ENCODE data around the gene DBH. TPM values are rescaled to one million over a fixed set of nuclear protein-coding genes. Genes with fewer than 3 reads are reported as not detected.
"Not testable (repeated sequence)": the region's sequence is repeated elsewhere in the genome, so short reads cannot be mapped to it uniquely, and the experiment has no call there.

Gene DBH
- total RNA-seq, 2 experiments from 2014 or later: not detected

DNA sequence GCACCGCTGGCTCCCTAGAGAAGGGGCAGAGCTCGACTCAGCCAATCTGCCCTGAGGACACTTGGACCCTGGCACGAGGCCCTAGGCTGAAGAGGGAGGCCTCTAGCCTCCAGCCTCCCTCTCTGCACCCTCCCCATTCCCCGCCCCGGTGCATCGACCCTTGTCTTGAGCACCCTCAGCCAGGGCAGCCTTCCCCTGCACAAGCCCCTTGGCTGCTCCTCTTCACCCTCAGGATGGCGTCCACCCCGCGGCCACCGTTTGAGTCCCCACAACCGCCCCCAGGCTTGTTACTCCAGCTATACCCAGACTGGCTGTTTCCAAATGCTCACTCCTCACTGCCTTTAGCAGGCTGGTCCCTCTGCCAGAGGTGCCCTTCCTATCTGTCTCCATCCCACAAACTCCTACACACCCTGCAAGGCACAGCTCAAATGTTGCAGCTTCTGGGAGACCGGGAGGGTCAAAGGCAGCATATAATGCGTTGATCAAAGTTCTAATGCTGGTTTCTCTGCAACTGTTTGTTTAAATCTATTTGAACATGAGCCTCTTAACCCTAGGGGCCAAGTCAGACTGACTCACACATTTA, 20.5 kb upstream of the DBH start:
- CTCF ChIA-PET: no interaction called here
- H3K4me3 Mint-ChIP-seq: no peak overlapping the region
- POLR2A ChIA-PET: no interaction called here
- peaks cover 7% of the 10 kb centered on the region for H3K27me3 Mint-ChIP-seq
- no peak overlapping the region for H3K27ac Mint-ChIP-seq
- intact Hi-C loops (cut with micrococcal nuclease): no loop called here
- no peak for DNase-seq
- H3K9me3 Mint-ChIP-seq: no peaks in the 10 kb centered on the region
- H3K4me1 Mint-ChIP-seq (ENCODE audit: low read depth): peaks cover 11% of the 10 kb centered on the region
- no peaks in the 10 kb centered on the region for H3K36me3 Mint-ChIP-seq

DNA sequence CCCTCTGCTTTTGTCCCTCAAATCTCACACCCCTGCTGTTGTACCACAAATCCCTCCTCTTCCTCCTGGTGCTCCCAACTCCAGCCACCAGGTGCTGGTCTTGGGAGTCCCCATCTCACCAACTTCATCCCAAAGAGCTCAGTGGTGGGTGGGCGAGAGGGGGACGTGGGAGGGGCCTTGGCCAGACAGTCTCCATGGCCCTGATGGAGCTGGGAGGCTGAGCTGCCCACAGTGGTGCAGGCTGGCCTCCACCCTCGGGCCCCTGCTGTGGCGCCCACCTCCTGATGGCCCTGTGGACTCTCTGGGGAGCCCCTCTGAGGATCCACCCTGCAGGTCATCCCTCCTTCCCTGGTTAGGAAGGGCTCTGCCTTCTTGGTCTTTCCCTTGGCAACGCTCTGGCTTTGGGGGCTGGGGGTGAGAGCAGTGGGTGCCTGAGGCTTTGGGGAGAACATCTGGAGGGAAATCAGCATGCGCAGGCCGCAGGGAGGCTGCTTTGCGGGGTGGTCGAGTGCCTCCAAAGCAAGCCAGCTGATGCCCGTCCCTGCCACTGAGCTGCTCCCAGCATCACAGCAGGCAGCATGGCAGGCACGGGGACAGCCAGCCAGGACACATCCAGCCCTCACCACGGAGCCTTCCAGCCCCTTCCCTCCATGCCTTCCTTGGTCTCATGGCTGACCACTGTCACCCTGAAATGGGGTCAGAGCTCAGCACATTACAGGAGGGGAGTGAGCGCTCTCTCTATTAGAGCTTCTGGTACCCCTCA, 19.3 kb upstream of the DBH start:
- no peak overlapping the region for H3K27ac Mint-ChIP-seq

DNA sequence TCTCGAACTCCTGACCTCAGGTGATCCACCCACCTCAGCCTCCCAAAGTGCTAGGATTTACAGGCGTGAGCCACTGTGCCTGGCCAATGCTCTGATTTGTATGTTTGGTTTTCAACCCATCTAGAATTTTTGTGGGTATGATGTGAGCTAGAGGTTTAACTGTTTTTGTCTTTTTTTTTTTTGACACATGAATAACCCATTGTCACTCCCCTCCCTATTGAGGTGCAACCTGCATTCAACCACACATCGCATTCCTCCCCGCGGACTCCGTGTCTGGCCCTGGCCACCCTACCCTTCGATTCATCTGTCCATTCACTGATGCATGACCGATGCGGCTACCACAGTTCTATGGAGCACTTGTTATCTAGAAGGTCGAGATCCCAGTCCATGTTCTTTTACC, 17.4 kb upstream of the DBH start:
- H3K27ac Mint-ChIP-seq: no peak overlapping the region
- ChIA-PET POLR2A (interaction anchor here (0.6 kb wide), 1 partner anchor 83 kb away, joined by 3 read pairs; no protein-coding TSS in a partner anchor), CTCF (interaction anchor here (1.0 kb wide), 1 partner anchor 85 kb away, joined by 5 read pairs; no protein-coding TSS in a partner anchor)
- no peaks in the 10 kb centered on the region for H3K27me3 Mint-ChIP-seq
- DNase-seq: no peak
- no peaks in the 10 kb centered on the region for H3K36me3 Mint-ChIP-seq
- peaks cover 26% of the 10 kb centered on the region for H3K4me1 Mint-ChIP-seq (ENCODE audit: low read depth)
- H3K9me3 Mint-ChIP-seq: no peaks in the 10 kb centered on the region
- H3K4me3 Mint-ChIP-seq: no peak overlapping the region
- intact Hi-C loops (cut with micrococcal nuclease): no loop called here

More for the DNA sequence above, 19.3 kb upstream of the DBH start:
- no peak for DNase-seq
- no peaks in the 10 kb centered on the region for H3K9me3 Mint-ChIP-seq
- ChIA-PET POLR2A (no interaction called here), CTCF (no interaction called here)
- H3K4me1 Mint-ChIP-seq (ENCODE audit: low read depth): peaks cover 19% of the 10 kb centered on the region
- intact Hi-C loops (cut with micrococcal nuclease): no loop called here
- H3K36me3 Mint-ChIP-seq: no peaks in the 10 kb centered on the region
- H3K27me3 Mint-ChIP-seq: peaks cover 7% of the 10 kb centered on the region
- no peak overlapping the region for H3K4me3 Mint-ChIP-seq

DNA sequence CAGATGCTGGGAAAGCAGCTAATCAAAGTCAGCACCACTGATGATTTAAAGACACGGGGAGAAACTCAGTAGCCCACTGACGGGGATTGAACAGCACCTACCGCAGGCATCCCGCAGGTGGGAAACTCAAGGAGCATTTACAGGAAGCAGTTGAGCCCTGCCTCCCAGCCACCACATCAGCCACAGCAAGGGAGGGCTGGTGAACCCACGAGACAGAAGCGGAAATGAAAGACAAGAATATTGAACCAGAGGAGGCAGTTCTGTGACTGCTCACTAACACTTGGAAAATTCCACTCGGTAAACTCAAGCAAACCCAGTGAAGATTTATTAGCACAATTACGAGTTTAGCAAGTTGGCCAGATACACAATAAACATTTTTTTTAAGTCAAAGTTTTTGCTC, 16.4 kb upstream of the DBH start:
- Mint-ChIP-seq H3K4me3 (no peak overlapping the region), H3K9me3 (no peaks in the 10 kb centered on the region), H3K27ac (no peak overlapping the region), H3K4me1 (ENCODE audit: low read depth) (peaks cover 26% of the 10 kb centered on the region), H3K27me3 (no peaks in the 10 kb centered on the region), H3K36me3 (no peaks in the 10 kb centered on the region)
- intact Hi-C loops (cut with micrococcal nuclease): no loop called here
- ChIA-PET POLR2A (no interaction called here), CTCF (interaction anchor here (1.0 kb wide), 1 partner anchor 86 kb away, joined by 5 read pairs; no protein-coding TSS in a partner anchor)
- DNase-seq: peak; percentile 76

DNA sequence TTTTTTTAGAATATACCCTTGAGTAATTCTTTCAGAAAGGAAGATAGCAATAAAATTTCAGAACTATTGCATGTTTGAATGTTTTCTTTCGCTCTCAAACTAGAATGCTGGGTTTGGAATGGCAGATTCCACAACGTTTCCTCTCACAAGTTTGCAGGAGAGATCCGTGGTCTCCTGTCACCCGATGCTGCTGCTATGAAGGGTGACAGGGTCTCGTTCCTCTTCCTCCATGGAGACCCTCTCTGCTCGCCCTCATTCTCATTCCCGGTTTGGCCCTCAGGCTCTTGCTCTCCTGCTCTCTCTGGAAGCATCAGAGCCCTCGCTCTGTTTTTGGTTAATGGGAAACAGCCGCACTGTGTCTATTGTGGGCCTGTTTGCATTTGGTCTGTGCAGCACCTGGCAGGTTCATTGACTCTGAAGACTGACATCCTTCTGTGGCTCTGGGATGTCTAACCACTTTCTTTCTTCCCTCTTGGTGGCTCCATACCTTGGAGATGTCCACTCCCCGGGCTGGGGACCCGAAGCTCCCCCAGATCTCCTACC, 14.4 kb upstream of the DBH start:
- intact Hi-C loops (cut with micrococcal nuclease): no loop called here

DNA sequence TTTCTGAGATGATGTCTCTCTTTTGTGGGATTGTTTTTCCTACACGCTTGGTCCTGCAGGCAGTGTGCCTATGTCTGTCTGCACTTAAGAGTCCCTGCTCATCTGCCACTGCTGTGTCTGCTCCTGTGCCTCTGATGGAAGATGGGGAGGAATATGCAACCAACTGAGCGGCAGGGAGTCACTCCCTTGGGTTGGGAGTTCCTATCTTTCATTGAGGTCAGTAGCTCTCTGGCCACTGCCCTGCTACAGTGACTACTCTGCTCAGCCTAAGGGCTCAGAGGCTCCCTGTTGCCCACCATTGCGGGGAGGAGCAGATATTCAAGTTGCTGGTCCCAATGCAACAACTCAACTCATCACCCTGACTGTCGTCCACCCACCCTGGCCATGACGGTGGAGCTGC, 13.6 kb upstream of the DBH start:
- CTCF ChIA-PET: no interaction called here
- H3K27ac Mint-ChIP-seq: no peak overlapping the region
- peaks cover 26% of the 10 kb centered on the region for H3K4me1 Mint-ChIP-seq (ENCODE audit: low read depth)
- H3K9me3 Mint-ChIP-seq: peaks cover 16% of the 10 kb centered on the region
- peaks cover 4% of the 10 kb centered on the region for H3K36me3 Mint-ChIP-seq
- H3K27me3 Mint-ChIP-seq: no peaks in the 10 kb centered on the region
- H3K4me3 Mint-ChIP-seq: no peak overlapping the region
- intact Hi-C loops (cut with micrococcal nuclease): no loop called here
- POLR2A ChIA-PET: no interaction called here
- DNase-seq: no peak

More for the DNA sequence above, 14.4 kb upstream of the DBH start:
- Mint-ChIP-seq H3K27me3 (no peaks in the 10 kb centered on the region), H3K27ac (no peak overlapping the region), H3K9me3 (peaks cover 10% of the 10 kb centered on the region), H3K36me3 (peaks cover 4% of the 10 kb centered on the region), H3K4me1 (ENCODE audit: low read depth) (peaks cover 26% of the 10 kb centered on the region), H3K4me3 (no peak overlapping the region)
- no peak for DNase-seq
- CTCF ChIA-PET: no interaction called here
- POLR2A ChIA-PET: no interaction called here

DNA sequence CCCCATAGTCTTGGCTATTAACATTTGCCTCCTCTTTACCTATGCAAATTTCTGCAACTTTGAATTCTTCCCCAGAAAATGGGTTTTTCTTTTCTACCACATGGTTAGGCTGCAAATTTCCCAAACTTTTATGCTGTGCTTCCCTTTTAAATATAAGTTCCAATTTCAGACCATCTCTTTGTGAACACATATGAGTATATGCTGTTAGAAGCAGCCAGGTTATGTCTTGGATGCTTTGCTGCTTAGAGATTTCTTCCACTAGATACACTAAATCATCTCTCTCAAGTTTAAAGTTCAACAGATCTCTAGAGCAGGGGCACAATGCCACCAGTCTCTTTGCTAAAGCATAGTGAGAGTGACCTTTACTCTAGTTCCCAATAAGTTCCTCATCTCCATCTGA, 10.2 kb upstream of the DBH start:
- H3K4me1 Mint-ChIP-seq (ENCODE audit: low read depth): peaks cover 12% of the 10 kb centered on the region
- peaks cover 16% of the 10 kb centered on the region for H3K9me3 Mint-ChIP-seq
- H3K4me3 Mint-ChIP-seq; H3K27ac Mint-ChIP-seq; intact Hi-C loops (cut with micrococcal nuclease); H3K36me3 Mint-ChIP-seq; H3K27me3 Mint-ChIP-seq; POLR2A ChIA-PET; DNase-seq; CTCF ChIA-PET: not testable (repeated sequence)

DNA sequence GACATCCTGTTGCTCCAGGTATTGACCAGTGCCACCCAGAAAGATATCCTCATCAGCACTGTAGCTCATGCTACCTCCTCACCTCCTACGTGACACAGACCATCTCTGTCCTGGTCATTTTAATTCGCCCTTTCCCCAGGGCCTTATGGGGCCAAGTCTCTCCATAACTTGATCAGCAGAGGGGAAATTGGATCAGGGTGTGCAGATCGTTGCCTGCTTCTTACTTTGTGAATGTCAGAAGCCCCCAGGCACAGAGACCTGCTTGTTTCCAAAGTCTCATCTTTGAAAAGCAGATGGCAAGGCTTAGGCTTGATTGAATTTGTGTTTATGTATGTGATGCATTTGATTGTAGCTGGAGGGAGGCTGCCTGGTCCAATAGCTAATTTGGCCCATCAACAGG, 8.8 kb upstream of the DBH start:
- intact Hi-C loops (cut with micrococcal nuclease): no loop called here
- CTCF ChIA-PET: no interaction called here
- Mint-ChIP-seq H3K27me3 (no peaks in the 10 kb centered on the region), H3K4me1 (ENCODE audit: low read depth) (peaks cover 2% of the 10 kb centered on the region), H3K9me3 (peaks cover 16% of the 10 kb centered on the region), H3K36me3 (peaks cover 4% of the 10 kb centered on the region), H3K27ac (no peak overlapping the region), H3K4me3 (no peak overlapping the region)
- DNase-seq: no peak
- POLR2A ChIA-PET: no interaction called here

DNA sequence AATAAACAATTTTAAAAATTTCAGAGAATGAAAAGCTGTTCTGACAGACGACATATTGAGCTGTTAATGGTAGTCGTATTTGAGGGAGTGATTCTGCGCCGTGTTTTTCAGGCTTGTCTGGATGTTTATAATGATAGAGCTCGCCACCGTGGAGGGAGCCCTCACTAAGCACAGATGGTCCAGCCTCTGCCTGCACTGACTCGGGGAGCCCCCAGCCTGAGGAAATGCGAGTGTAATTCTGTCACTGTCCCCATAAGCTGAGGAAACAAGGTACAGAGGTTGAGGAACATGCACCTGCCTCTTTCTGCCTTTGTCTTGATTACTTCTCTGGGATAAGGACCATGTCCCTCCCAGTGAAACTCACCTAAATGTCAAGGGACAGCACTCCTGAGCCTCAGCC, 7.4 kb upstream of the DBH start:
- Mint-ChIP-seq H3K4me1 (ENCODE audit: low read depth) (no peaks in the 10 kb centered on the region), H3K36me3 (peaks cover 4% of the 10 kb centered on the region), H3K27ac (no peak overlapping the region), H3K4me3 (no peak overlapping the region), H3K27me3 (peaks cover 1% of the 10 kb centered on the region), H3K9me3 (peaks cover 16% of the 10 kb centered on the region)
- CTCF ChIA-PET: interaction anchor here (1.0 kb wide), 1 partner anchor 114 kb away, joined by 3 read pairs; no protein-coding TSS in a partner anchor
- DNase-seq: no peak
- intact Hi-C loops (cut with micrococcal nuclease): no loop called here
- POLR2A ChIA-PET: no interaction called here

DNA sequence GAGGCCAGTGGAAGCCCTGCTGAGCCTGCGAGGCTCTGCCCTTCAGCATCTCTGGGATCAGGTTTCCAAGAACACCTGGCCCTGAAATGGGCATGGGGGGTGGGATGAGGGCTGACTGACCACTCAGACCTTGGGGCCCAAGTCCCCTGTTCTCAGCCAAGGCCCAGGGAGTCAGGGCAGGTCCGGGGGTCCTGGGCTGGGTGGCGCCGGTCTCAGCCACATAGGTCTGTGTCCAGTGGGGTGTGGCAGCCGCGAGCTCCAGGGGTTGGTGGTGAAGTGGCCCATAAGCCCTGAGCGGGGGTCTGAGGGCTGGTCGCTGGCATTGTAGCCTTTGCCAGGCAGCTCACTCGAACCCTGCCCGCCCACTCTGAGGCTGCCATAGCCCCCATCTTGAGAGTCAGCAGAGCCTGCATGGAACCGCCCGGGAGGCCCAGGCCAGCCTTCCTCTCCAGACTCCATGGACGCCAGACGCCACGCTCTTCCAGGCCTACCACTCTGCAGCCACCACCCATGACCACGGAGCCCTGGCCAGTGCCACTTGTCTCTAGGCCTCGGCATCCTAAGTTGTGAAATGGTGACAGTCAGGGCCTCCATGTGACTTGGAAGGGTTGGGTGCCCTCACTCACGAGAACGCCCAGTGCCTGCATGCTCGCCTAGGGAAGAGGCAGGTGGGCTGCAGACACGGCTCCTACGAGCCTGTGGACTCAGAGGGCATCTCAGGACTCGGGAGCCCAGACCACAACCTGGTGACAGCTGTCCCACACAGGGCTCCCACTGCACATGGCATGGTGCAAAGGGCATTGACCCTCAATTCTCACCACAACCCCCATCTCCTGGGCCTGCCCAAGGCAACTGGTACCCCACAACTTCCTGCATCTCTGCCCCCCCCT, 6.7 kb upstream of the DBH start:
- intact Hi-C loops (cut with micrococcal nuclease): no loop called here
- H3K27ac Mint-ChIP-seq: no peak overlapping the region
- peaks cover 16% of the 10 kb centered on the region for H3K9me3 Mint-ChIP-seq
- H3K36me3 Mint-ChIP-seq: peaks cover 4% of the 10 kb centered on the region
- no peaks in the 10 kb centered on the region for H3K4me1 Mint-ChIP-seq (ENCODE audit: low read depth)
- no peak overlapping the region for H3K4me3 Mint-ChIP-seq
- peaks cover 1% of the 10 kb centered on the region for H3K27me3 Mint-ChIP-seq
- CTCF ChIA-PET: interaction anchor here (1.0 kb wide), 1 partner anchor 114 kb away, joined by 3 read pairs; no protein-coding TSS in a partner anchor
- POLR2A ChIA-PET: no interaction called here
- DNase-seq: no peak

DNA sequence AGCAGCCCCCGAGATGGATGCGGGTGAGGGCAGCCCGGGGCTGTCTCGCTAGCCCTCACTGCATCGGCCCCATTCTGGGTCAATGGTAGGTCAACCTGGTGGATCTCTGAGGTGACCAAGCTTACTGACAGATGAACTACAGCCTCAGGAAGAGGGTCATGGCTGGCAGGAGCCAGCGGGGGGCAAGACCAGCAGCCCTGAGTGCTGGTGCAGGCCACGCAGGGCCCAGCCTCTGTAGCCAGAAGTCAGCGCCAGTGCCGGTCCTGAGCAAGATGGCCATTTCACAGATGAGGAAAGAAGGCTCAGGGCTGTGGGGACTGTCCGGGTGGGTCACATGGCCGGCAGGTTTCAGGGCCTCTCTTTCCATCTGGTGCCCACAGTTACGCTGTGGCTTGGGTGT, 5.1 kb upstream of the DBH start:
- Mint-ChIP-seq H3K4me1 (ENCODE audit: low read depth) (no peaks in the 10 kb centered on the region), H3K27me3 (peaks cover 1% of the 10 kb centered on the region), H3K27ac (no peak overlapping the region), H3K4me3 (no peak overlapping the region), H3K36me3 (peaks cover 3% of the 10 kb centered on the region), H3K9me3 (peaks cover 13% of the 10 kb centered on the region)
- ChIA-PET CTCF (no interaction called here), POLR2A (no interaction called here)
- no peak for DNase-seq
- intact Hi-C loops (cut with micrococcal nuclease): no loop called here

Data from activated CD4-positive, alpha-beta memory T cell treated with anti-CD3 and anti-CD28 coated beads for 36 hours (primary cell).